ENCODE data around the gene PIANP.

PIANP gene

DNA sequence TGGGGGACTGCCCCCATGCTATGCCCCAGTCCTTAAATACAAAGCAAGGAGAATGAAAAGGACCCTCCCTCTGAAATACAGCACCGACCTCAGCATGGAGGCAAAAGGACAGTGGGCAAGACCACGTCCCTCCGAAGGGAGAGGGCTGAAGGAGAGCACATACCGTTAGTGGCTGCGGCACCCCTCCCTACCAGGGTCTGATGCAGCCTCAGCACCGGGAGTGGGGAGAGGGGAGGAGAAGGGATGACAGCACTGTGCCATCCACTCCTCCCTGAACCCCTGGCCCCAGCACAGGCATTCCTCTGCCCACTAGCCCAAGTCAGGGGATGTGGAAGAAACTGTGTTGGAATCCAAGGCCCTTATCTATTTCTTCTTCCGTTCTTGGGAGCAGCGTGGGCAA is 49.8 kb downstream of the PIANP start:
- no peak overlapping the region for H2AFZ ChIP-seq (ENCODE audit: low read length)
- no peak for DNase-seq
- TF ChIP-seq EZH2 (optimal IDR thresholded peaks at IDR 0.05; ENCODE audit: low read depth, low read length) (no peak), EZH2phosphoT487 (IDR thresholded peaks at IDR 0.05; ENCODE audit: low read length) (no peak)
- TF ChIP-seq, protein P1, sequence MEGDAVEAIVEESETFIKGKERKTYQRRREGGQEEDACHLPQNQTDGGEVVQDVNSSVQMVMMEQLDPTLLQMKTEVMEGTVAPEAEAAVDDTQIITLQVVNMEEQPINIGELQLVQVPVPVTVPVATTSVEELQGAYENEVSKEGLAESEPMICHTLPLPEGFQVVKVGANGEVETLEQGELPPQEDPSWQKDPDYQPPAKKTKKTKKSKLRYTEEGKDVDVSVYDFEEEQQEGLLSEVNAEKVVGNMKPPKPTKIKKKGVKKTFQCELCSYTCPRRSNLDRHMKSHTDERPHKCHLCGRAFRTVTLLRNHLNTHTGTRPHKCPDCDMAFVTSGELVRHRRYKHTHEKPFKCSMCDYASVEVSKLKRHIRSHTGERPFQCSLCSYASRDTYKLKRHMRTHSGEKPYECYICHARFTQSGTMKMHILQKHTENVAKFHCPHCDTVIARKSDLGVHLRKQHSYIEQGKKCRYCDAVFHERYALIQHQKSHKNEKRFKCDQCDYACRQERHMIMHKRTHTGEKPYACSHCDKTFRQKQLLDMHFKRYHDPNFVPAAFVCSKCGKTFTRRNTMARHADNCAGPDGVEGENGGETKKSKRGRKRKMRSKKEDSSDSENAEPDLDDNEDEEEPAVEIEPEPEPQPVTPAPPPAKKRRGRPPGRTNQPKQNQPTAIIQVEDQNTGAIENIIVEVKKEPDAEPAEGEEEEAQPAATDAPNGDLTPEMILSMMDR (IDR thresholded peaks at IDR 0.05; ENCODE audit: low read length), result no peak

DNA sequence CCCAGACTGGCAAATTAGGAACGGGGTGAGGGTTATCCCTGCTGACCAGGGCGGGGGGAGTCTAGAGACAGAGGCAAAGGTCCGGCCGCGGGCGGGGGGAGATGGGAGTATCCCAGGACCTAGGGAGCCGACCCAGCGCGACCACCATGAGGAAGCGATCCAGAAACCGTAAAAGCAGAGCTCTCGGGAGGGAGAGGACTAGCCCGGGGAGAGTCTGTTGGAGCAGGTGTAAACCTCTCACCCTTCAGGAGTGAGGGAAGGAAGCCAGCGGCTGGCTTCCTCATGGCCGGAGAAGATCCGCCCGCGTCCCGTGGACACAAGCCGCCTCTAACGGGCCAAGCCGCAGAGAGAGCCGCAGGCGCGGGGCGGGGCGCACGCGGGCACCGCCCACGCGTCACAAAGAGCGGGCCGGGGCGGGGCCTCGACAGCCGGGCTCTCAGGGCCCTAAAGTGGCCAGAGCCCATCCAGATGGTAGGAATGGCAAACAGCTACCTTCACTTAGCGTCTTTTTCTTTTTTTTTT is 53.5 kb downstream of the PIANP start, which contains the start of gene ACRBP:
Gene ACRBP, minus strand, starts transcription at position 350 of the 522 bp plus-strand sequence. Its CDS starts 66 bp downstream, at position 284.
- Histone ChIP-seq H3K27me3 (replicated peaks; ENCODE audit: insufficient read depth, low read length) (peaks cover under 1% of the 10 kb centered on the region; the same call in 1 of the 2 replicates), H3K27ac (ENCODE audit: low read length) (no peak within 1 kb of the TSS), H3K4me2 (ENCODE audit: low read depth, low read length) (peak within 1 kb of the TSS; percentile 21; the same call in 1 of the 2 replicates), H3K4me3 (ENCODE audit: low read length) (no peak within 1 kb of the TSS), H4K20me1 (ENCODE audit: insufficient read depth, low read length) (no peaks in the 10 kb centered on the region), H3K36me3 (replicated peaks; ENCODE audit: insufficient read depth, low read length) (no peaks in the 10 kb centered on the region), H3K9me3 (replicated peaks; ENCODE audit: insufficient read depth, low read length) (no peaks in the 10 kb centered on the region), H3K9me2 (replicated peaks; ENCODE audit: insufficient read depth, low read length) (no peaks in the 10 kb centered on the region), H3K79me2 (ENCODE audit: low read length) (no peaks in the 10 kb centered on the region), H3K4me1 (ENCODE audit: low read length) (no peaks in the 10 kb centered on the region), H3F3A (ENCODE audit: insufficient read depth, low read length) (no peaks in the 10 kb centered on the region), H2AFZ (ENCODE audit: low read length) (no peak within 1 kb of the TSS), H3K9ac (ENCODE audit: low read length) (no peak within 1 kb of the TSS)
- TF ChIP-seq EZH2 (optimal IDR thresholded peaks at IDR 0.05; ENCODE audit: low read depth, low read length), result no peak
- TF ChIP-seq EZH2phosphoT487 (IDR thresholded peaks at IDR 0.05; ENCODE audit: low read length), result no peak
- TF ChIP-seq, protein P1 (IDR thresholded peaks at IDR 0.05; ENCODE audit: low read length), result no peak
- peak; percentile 32 for DNase-seq

More for the DNA sequence above, 49.8 kb downstream of the PIANP start:
- no peaks in the 10 kb centered on the region for H3K9me3 ChIP-seq (replicated peaks; ENCODE audit: insufficient read depth, low read length)
- no peak overlapping the region for H3K4me3 ChIP-seq (ENCODE audit: low read length)
- no peak overlapping the region for H3K4me2 ChIP-seq (ENCODE audit: low read depth, low read length)
- no peaks in the 10 kb centered on the region for H3K27me3 ChIP-seq (replicated peaks; ENCODE audit: insufficient read depth, low read length)
- no peak overlapping the region for H3K27ac ChIP-seq (ENCODE audit: low read length)
- no peaks in the 10 kb centered on the region for H3K4me1 ChIP-seq (ENCODE audit: low read length)
- H3K9ac ChIP-seq (ENCODE audit: low read length), result no peak overlapping the region
- no peaks in the 10 kb centered on the region for H3K9me2 ChIP-seq (replicated peaks; ENCODE audit: insufficient read depth, low read length)
- H3K79me2 ChIP-seq (ENCODE audit: low read length), result no peaks in the 10 kb centered on the region
- H4K20me1 ChIP-seq (ENCODE audit: insufficient read depth, low read length), result no peaks in the 10 kb centered on the region
- no peaks in the 10 kb centered on the region for H3F3A ChIP-seq (ENCODE audit: insufficient read depth, low read length)
- no peaks in the 10 kb centered on the region for H3K36me3 ChIP-seq (replicated peaks; ENCODE audit: insufficient read depth, low read length)

DNA sequence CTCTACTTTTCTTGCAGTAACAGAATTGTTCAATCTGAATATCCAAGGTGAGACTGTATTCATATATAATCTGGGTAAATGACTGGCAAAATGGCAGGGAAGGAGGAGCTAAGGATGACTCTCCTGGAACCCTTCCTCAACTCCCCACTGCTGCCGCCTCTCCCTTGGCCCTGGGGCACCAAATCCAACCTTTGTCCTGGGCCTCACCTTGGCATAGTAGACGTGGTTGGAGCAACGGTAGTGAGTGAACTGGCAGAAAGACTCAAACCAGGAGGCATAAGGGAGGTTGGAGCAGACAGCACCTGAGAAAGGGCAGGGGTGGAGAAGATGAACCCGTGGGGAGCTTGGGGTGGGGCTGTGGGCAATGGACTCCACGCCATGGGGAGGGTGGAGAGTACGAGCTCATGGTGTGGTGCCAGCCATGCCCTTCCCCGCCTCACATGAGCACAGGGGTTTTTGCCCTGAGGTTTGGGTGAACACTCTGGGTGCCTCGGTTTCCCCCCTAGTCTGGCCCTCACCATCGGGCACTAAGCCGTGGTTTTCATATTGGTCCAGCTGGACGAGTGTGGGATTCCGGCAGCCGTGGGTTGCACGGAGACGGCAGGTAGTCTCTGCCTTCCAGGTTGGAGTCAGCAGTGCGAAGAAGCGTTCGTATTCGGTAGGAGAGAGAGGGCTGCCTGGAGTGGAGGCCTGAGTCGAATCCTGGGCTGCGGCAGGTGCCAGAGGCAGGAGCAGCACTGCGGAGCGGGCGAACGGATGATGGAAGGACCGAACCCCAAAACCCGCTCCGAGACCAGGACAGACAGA is 54.1 kb downstream of the PIANP start:
- Histone ChIP-seq H2AFZ (ENCODE audit: low read length) (no peak overlapping the region), H4K20me1 (ENCODE audit: insufficient read depth, low read length) (no peaks in the 10 kb centered on the region), H3K27me3 (replicated peaks; ENCODE audit: insufficient read depth, low read length) (peaks cover 4% of the 10 kb centered on the region; the same call in 1 of the 2 replicates), H3K9ac (ENCODE audit: low read length) (no peak overlapping the region), H3K79me2 (ENCODE audit: low read length) (no peaks in the 10 kb centered on the region), H3K36me3 (replicated peaks; ENCODE audit: insufficient read depth, low read length) (no peaks in the 10 kb centered on the region), H3K4me3 (ENCODE audit: low read length) (no peak overlapping the region), H3K9me2 (replicated peaks; ENCODE audit: insufficient read depth, low read length) (no peaks in the 10 kb centered on the region), H3K27ac (ENCODE audit: low read length) (no peak overlapping the region), H3F3A (ENCODE audit: insufficient read depth, low read length) (no peaks in the 10 kb centered on the region), H3K4me2 (ENCODE audit: low read depth, low read length) (0 out of 2 replicates have a peak overlapping the region, but pooled peaks have one; percentile 21), H3K4me1 (ENCODE audit: low read length) (no peaks in the 10 kb centered on the region), H3K9me3 (replicated peaks; ENCODE audit: insufficient read depth, low read length) (no peaks in the 10 kb centered on the region)
- no peak for DNase-seq
- TF ChIP-seq EZH2 (optimal IDR thresholded peaks at IDR 0.05; ENCODE audit: low read depth, low read length), result no peak
- TF ChIP-seq EZH2phosphoT487 (IDR thresholded peaks at IDR 0.05; ENCODE audit: low read length), result no peak
- TF ChIP-seq, protein P1 (IDR thresholded peaks at IDR 0.05; ENCODE audit: low read length), result no peak
